K562 (cell line): ENCODE results near the gene ARMH3. TPM values are rescaled to one million over a fixed set of nuclear protein-coding genes. Genes with fewer than 3 reads are reported as not detected.

Source experiments
- AFF1 ChIP-seq, 2 experiments: fragments of 450-650 bp; IDR thresholded peaks; 2 replicates each; pipeline ENCODE4 v1.6.1; 2018; ENCODE audit warnings: mild to moderate bottlenecking in 2 of 2, low read depth in 1 of 2; ENCODE audit not compliant: partially characterized antibody in 2 of 2
- ARID3B ChIP-seq: fragments of 250-450 bp; sonication (Bioruptor Pico); IDR thresholded peaks from 2 replicates; pipeline ENCODE4 v1.4.0; 2020; ENCODE audit warnings: borderline replicate concordance
- FUS ChIP-seq: fragments of 200-400 bp; formaldehyde crosslinking; optimal IDR thresholded peaks from 2 replicates; pipeline ENCODE3; 2017; ENCODE audit warnings: low read depth, low read length
- MITF ChIP-seq: IDR thresholded peaks from 2 replicates; pipeline ENCODE4 v1.6.1; 2014; ENCODE audit warnings: antibody characterized with exemption
- ZHX1 ChIP-seq: fragments of 150-350 bp; conservative IDR thresholded peaks from 2 replicates; pipeline ENCODE4 v1.6.1; 2014; ENCODE audit warnings: low read length
- polyA plus RNA-seq, 8 experiments: library from polyadenylated mRNA; depleted of rRNA in 4 of 8; stranded (reverse) in 5 of 8; unstranded in 3 of 8; fragments of >200 nt; fragmentation: Nextera tagmentation in 2 of 8; fragmentation: Illumina TruSeq in 1 of 8; extraction: Ambion mirVana in 2 of 8; extraction: Trizol in 1 of 8; gene quantifications; 2 replicates each; pipeline versions ENCODE4 v1.2.1 to v1.2.3, GENCODE V29; 2011 to 2014; ENCODE audit warnings: inconsistent platforms in 1 of 8, missing spikeins in 1 of 8
- total RNA-seq, 7 experiments: library from RNA; depleted of rRNA in 6 of 7; stranded (reverse); fragments of >200 nt in 6 of 7; fragmentation: Illumina TruSeq in 2 of 7; extraction: Trizol in 2 of 7; gene quantifications; 2 replicates each; pipeline versions ENCODE4 v1.2.1 to v1.2.3, GENCODE V29; 2011 to 2021; ENCODE audit warnings: low replicate concordance in 1 of 7

Gene ARMH3
- total and polyA plus RNA-seq, 9 of the 15 experiments (the other 6 are each of a cell fraction or from before 2014, with no cell fraction given), result 0.29 to 0.73 TPM; not detected in 7

GRCh38 chr10:101902820-101903145 lies 153.2 kb downstream of the ARMH3 start (continued):
- TF ChIP-seq AFF1 (IDR thresholded peaks at IDR 0.05; ENCODE audit: low read depth in 1 of 2, partially characterized antibody in 2 of 2), result no peak
- no peak for TF ChIP-seq FUS
- TF ChIP-seq ZHX1, result no peak
- TF ChIP-seq ARID3B (CRISPR knock-in tag), result no peak
- TF ChIP-seq MITF, result no peak
